A549 (cell line): Measurements from ENCODE around the gene GHDC. TPM values are rescaled to one million over a fixed set of nuclear protein-coding genes. Genes with fewer than 3 reads are reported as not detected.
"Not testable (repeated sequence)": the region's sequence is repeated elsewhere in the genome, so short reads cannot be mapped to it uniquely, and the experiment has no call there.

Source experiments
- ATAC-seq, 2 experiments: fragments of 200-7000 bp in 1 of 2; fragments of >200 bp in 1 of 2; cut with Nextera tagmentation in 1 of 2; cut with Tn5 transposase in 1 of 2; 3 replicates each; pipeline versions ENCODE4 v1.8.0 to v1.9.1; 2018 to 2020; ENCODE audit warnings: mild to moderate bottlenecking in 1 of 2, moderate library complexity in 1 of 2
- CTCF ChIA-PET: fragments of 300-600 bp; sonication (Branson Sonifier 250); formaldehyde crosslinking; extraction: SDS; loops from one replicate; lab custom pipeline; 2021; ENCODE audit warnings: antibody characterized with exemption, inconsistent platforms; lab: Yijun Ruan, JAX
- POLR2A ChIA-PET: fragments of 350-600 bp; formaldehyde crosslinking; extraction: SDS; loops from one replicate; lab custom pipeline; 2021; ENCODE audit warnings: antibody characterized with exemption, inconsistent platforms; lab: Yijun Ruan, JAX
- DNase-seq, 2 experiments: peaks; one replicate each; pipeline versions ENCODE4 v3.0.0 to v3.0.0-alpha.2; 2011 to 2016; ENCODE audit warnings: low read depth in 1 of 2, low spot score in 1 of 2
- FAIRE-seq: peaks from 2 replicates; lab custom pipeline; 2011; peaks lifted over from hg19 to GRCh38; lab: Jason Lieb, UNC
- H3K27ac ChIP-seq, 2 experiments: fragments of >200 bp; sonication (Bioruptor Twin); formaldehyde crosslinking; 3 replicates each; pipeline ENCODE4 v1.5.1; 2016 to 2017
- H3K4me1 ChIP-seq: fragments of >200 bp; sonication (Bioruptor Twin); formaldehyde crosslinking; 3 replicates; pipeline ENCODE4 v1.6.1; 2016
- H3K4me2 ChIP-seq: fragments of >200 bp; sonication (Bioruptor Twin); formaldehyde crosslinking; 3 replicates; pipeline ENCODE4 v1.6.1; 2016
- H3K4me3 ChIP-seq: fragments of >200 bp; sonication (Bioruptor Twin); formaldehyde crosslinking; 3 replicates; pipeline ENCODE4 v1.5.1; 2016
- H3K9me3 ChIP-seq: fragments of >200 bp; sonication (Bioruptor Twin); formaldehyde crosslinking; 3 replicates; pipeline ENCODE4 v1.6.1; 2016
- CHD2 ChIP-seq: fragments of 150-350 bp; IDR thresholded peaks from 2 replicates; pipeline ENCODE4 v1.6.1; 2014; ENCODE audit warnings: low read length; ENCODE audit not compliant: partially characterized antibody
- E2F6 ChIP-seq: IDR thresholded peaks from 2 replicates; pipeline ENCODE4 v1.6.1; 2012; ENCODE audit warnings: low read depth, borderline replicate concordance
- EHF ChIP-seq: fragments of 250-450 bp; sonication (Bioruptor Pico); IDR thresholded peaks from 2 replicates; pipeline ENCODE4 v1.5.0; 2020; ENCODE audit warnings: mild to moderate bottlenecking
- ESRRA ChIP-seq: fragments of 150-350 bp; IDR thresholded peaks from 2 replicates; pipeline ENCODE4 v1.6.1; 2014; ENCODE audit warnings: mild to moderate bottlenecking, low read length, borderline replicate concordance
- FOSL2 ChIP-seq, 2 experiments: fragments of 450-650 bp in 1 of 2; fragments of >200 bp in 1 of 2; sonication (Bioruptor Twin) in 1 of 2; formaldehyde crosslinking; IDR thresholded peaks; 2 replicates each; pipeline versions ENCODE4 v1.5.0 to v1.6.1; 2016 to 2020; ENCODE audit warnings: mild to moderate bottlenecking in 1 of 2, moderate library complexity in 1 of 2
- FOXS1 ChIP-seq: fragments of 250-450 bp; sonication (Bioruptor Pico); IDR thresholded peaks from 2 replicates; pipeline ENCODE4 v1.5.0; 2020; ENCODE audit warnings: mild to moderate bottlenecking, moderate library complexity
- HOXA7 ChIP-seq: fragments of 250-450 bp; sonication (Bioruptor Pico); IDR thresholded peaks from 2 replicates; pipeline ENCODE4 v1.5.0; 2020; ENCODE audit warnings: mild to moderate bottlenecking, moderate library complexity
- HOXB13 ChIP-seq: fragments of 250-450 bp; sonication (Bioruptor Pico); IDR thresholded peaks from 2 replicates; pipeline ENCODE4 v1.5.0; 2020; ENCODE audit warnings: low read depth, mild to moderate bottlenecking, moderate library complexity
- HOXB5 ChIP-seq: fragments of 250-450 bp; sonication (Bioruptor Pico); IDR thresholded peaks from 2 replicates; pipeline ENCODE4 v1.5.0; 2020; ENCODE audit warnings: mild to moderate bottlenecking, moderate library complexity
- KDM5A ChIP-seq: fragments of 200-600 bp; sonication (generic); IDR thresholded peaks from 2 replicates; pipeline ENCODE4 v1.6.1; 2016; ENCODE audit warnings: antibody characterized with exemption, mild to moderate bottlenecking
- MAFK ChIP-seq: fragments of 450-650 bp; IDR thresholded peaks from 2 replicates; pipeline ENCODE4 v1.6.1; 2014; ENCODE audit not compliant: partially characterized antibody
- MAZ ChIP-seq: fragments of 150-350 bp; IDR thresholded peaks from 2 replicates; pipeline ENCODE4 v1.6.1; 2014; ENCODE audit warnings: antibody characterized with exemption, low read depth, low read length, borderline replicate concordance
- MYC ChIP-seq: IDR thresholded peaks from 2 replicates; pipeline ENCODE4 v1.6.1; 2012; ENCODE audit warnings: mild to moderate bottlenecking, inconsistent platforms, low read length, improper control_type of control experiment, borderline replicate concordance
- NR3C1 ChIP-seq: fragments of >200 bp; sonication (Bioruptor Twin); formaldehyde crosslinking; IDR thresholded peaks from 3 replicates; pipeline ENCODE4 v1.6.1; 2017
- PBX3 ChIP-seq: IDR thresholded peaks from 2 replicates; pipeline ENCODE4 v1.6.1; 2012
- PHF8 ChIP-seq: fragments of 200-600 bp; sonication (generic); IDR thresholded peaks from 2 replicates; pipeline ENCODE4 v1.6.1; 2016; ENCODE audit warnings: low read depth, mild to moderate bottlenecking, antibody characterized with exemption, moderate library complexity, borderline replicate concordance
- POLR2A ChIP-seq: IDR thresholded peaks from 2 replicates; pipeline ENCODE4 v1.6.1; 2012; ENCODE audit warnings: mild to moderate bottlenecking, low read length
- RARB ChIP-seq: fragments of 250-450 bp; sonication (Bioruptor Pico); IDR thresholded peaks from 2 replicates; pipeline ENCODE4 v1.8.0; 2021; ENCODE audit warnings: mild to moderate bottlenecking, moderate library complexity
- SMC3 ChIP-seq: fragments of >200 bp; sonication (Bioruptor Twin); formaldehyde crosslinking; IDR thresholded peaks from 3 replicates; pipeline ENCODE4 v1.6.1; 2018; ENCODE audit warnings: inconsistent platforms
- SREBF2 ChIP-seq: fragments of 450-650 bp; IDR thresholded peaks from 2 replicates; pipeline ENCODE4 v1.6.1; 2014; ENCODE audit warnings: mild to moderate bottlenecking, moderate library complexity
- USF2 ChIP-seq: fragments of 450-650 bp; IDR thresholded peaks from 2 replicates; pipeline ENCODE4 v1.6.1; 2014; ENCODE audit warnings: antibody characterized with exemption
- WGBS: methylation state at CpG from one replicate; pipeline ENCODE4 v1.1.6; 2017; ENCODE audit errors: missing lambda C conversion rate; 5-methylcytosine and 5-hydroxymethylcytosine counted together
- polyA plus RNA-seq, 4 experiments: library from polyadenylated mRNA; depleted of rRNA in 3 of 4; stranded (reverse); fragments of >200 nt; fragmentation: RNase III in 1 of 4; extraction: RNeasy Plus Mini Kit Qiagen cat#74134 plus additional on column Dnase treatment in 1 of 4; gene quantifications; 2 replicates in 3 of 4; 3 replicates in 1 of 4; pipeline ENCODE4 v1.2.3, GENCODE V29; 2011 to 2017

The GHDC gene
- polyA plus RNA-seq, 2 of the 4 experiments (the other 2 are of a cell fraction): 12.3 to 23.4 TPM

- DNase-seq, H3K4me2 ChIP-seq, H3K27ac ChIP-seq, ATAC-seq, H3K9me3 ChIP-seq, H3K4me3 ChIP-seq, FAIRE-seq, POLR2A ChIA-PET: not testable (repeated sequence)
- 91% methylated on average over 5 of the region's 5 CpGs for WGBS
- H3K4me1 ChIP-seq: peaks cover 32% of the 10 kb centered on the region
- CTCF ChIA-PET: interaction anchor here (0.8 to 6.1 kb wide), 6 partner anchors 10 to 136 kb away, joined by 3 to 76 read pairs (median 10); partner anchors contain the start of gene GHDC
These were observed 8.1 kb downstream of the GHDC start for GRCh38 chr17:42186191-42186590.

GRCh38 chr17:42185621-42185930 is 8.7 kb downstream of the GHDC start:
- Histone ChIP-seq H3K9me3 (no peaks in the 10 kb centered on the region), H3K27ac (no peak overlapping the region), H3K4me2 (no peak overlapping the region), H3K4me1 (peaks cover 38% of the 10 kb centered on the region), H3K4me3 (no peak overlapping the region)
- no peak for DNase-seq
- 95% methylated on average over 7 of the region's 7 CpGs for WGBS
- TF ChIP-seq MYC (no peak), CHD2 (no peak), E2F6 (no peak), EHF (CRISPR knock-in tag) (no peak), NR3C1 (no peak), HOXA7 (no peak), SMC3 (no peak), FOXS1 (CRISPR knock-in tag) (no peak)
- FAIRE-seq: no peak
- ChIA-PET POLR2A (no interaction called here), CTCF (interaction anchor here (0.8 to 6.1 kb wide), 8 partner anchors 11 to 104 kb away, joined by 3 to 76 read pairs (median 6); partner anchors contain the start of gene GHDC)
- ATAC-seq: no peak

GRCh38 chr17:42184713-42185620 is 9.3 kb downstream of the GHDC start, which contains the start of gene HCRT:
Gene HCRT, minus strand, starts transcription at chr17:42185452. Its CDS starts 87 bp downstream, at chr17:42185365.
- ChIA-PET POLR2A (interaction anchor here (0.6 kb wide), 1 partner anchor 1924 kb away, joined by 4 read pairs; no protein-coding TSS in a partner anchor), CTCF (interaction anchor here (0.6 to 6.1 kb wide), 34 partner anchors 10 to 319 kb away, joined by 3 to 76 read pairs (median 4); partner anchors contain the start of genes GHDC and KLHL11)
- Histone ChIP-seq H3K4me2 (peak within 1 kb of the TSS; percentile 94), H3K9me3 (no peaks in the 10 kb centered on the region), H3K27ac (peak within 1 kb of the TSS; percentile 74 to 87), H3K4me3 (peak within 1 kb of the TSS; percentile 48), H3K4me1 (peaks cover 38% of the 10 kb centered on the region)
- TF ChIP-seq FOSL2 (IDR thresholded peaks at IDR 0.05) (no peak), FOSL2 (CRISPR knock-in tag; IDR thresholded peaks at IDR 0.05) (peak; percentile 59), SREBF2 (no peak)
- WGBS: 85% methylated on average over 11 of the region's 11 CpGs
- FAIRE-seq (no peak), ATAC-seq (no peak), DNase-seq (no peak)

GRCh38 chr17:42183741-42184711 is 10.3 kb downstream of the GHDC start:
- Histone ChIP-seq H3K4me3 (peak overlapping the region; percentile 48), H3K4me1 (peaks cover 38% of the 10 kb centered on the region), H3K9me3 (no peaks in the 10 kb centered on the region), H3K4me2 (peak overlapping the region; percentile 94), H3K27ac (peak overlapping the region; percentile 74 to 87)
- CTCF ChIA-PET: interaction anchor here (0.6 to 6.1 kb wide), 42 partner anchors 8 to 319 kb away, joined by 3 to 76 read pairs (median 4); partner anchors contain the start of genes GHDC and KLHL11
- FAIRE-seq: no peak
- peak; percentile 47 to 72 for ATAC-seq
- POLR2A ChIA-PET: no interaction called here
- 42% methylated on average over 66 of the region's 83 CpGs for WGBS
- peak; percentile 74 to 78 for DNase-seq
- TF ChIP-seq SMC3 (peak; percentile 61), HOXB13 (CRISPR knock-in tag) (no peak), HOXA7 (no peak), USF2 (no peak), PBX3 (no peak), SREBF2 (no peak), E2F6 (peak; percentile 96), CHD2 (no peak), ESRRA (no peak), PHF8 (peak; percentile 38; the same call in 1 of the 2 replicates), KDM5A (no peak), MAFK (no peak), POLR2A (peak; percentile 28; the same call in 1 of the 2 replicates), MAZ (0 out of 2 replicates have a peak, but pooled peaks have one; percentile 42), HOXB5 (CRISPR knock-in tag) (peak; percentile 64; the same call in 1 of the 2 replicates), RARB (no peak)
